ENCODE data around the gene KLHL18. TPM values are rescaled to one million over a fixed set of nuclear protein-coding genes. Genes with fewer than 3 reads are reported as not detected.
A peak's percentile ranks its signal among the peaks of the same experiment; 100 is the strongest.

KLHL18 gene
- total RNA-seq, 1 experiment from 2014 or later: 36.6 TPM

- BruUV-seq (replicated peaks): no TSS peak
- H3K36me3 Mint-ChIP-seq (ENCODE audit: insufficient read depth, unreplicated experiment): peaks cover 17% of the 10 kb centered on the region
These were observed 96.1 kb downstream of the KLHL18 start for GRCh38 chr3:47378869-47379268.

GRCh38 chr3:47379411-47379899 lies 96.7 kb downstream of the KLHL18 start:
- peaks cover 27% of the 10 kb centered on the region for H3K4me1 Mint-ChIP-seq (ENCODE audit: insufficient read depth, unreplicated experiment)
- ChIA-PET POLR2A (interaction anchor here (0.7 to 2.0 kb wide), 6 partner anchors 12 to 403 kb away, joined by 3 to 12 read pairs (median 8); partner anchors contain the start of genes CCDC12, SCAP and SETD2), CTCF (interaction anchor here (1.3 kb wide), 1 partner anchor 674 kb away, joined by 3 read pairs; no protein-coding TSS in a partner anchor)
- DNase-seq (ENCODE audit: unreplicated experiment): no peak
- no peak for TF ChIP-seq CTCF (IDR thresholded peaks at IDR 0.05; ENCODE audit: unreplicated experiment)
- peak overlapping the region; percentile 99 for H3K27ac Mint-ChIP-seq (ENCODE audit: low read depth, unreplicated experiment)
- H3K4me3 Mint-ChIP-seq (ENCODE audit: unreplicated experiment): peak overlapping the region; percentile 97
- no peaks in the 10 kb centered on the region for H3K27me3 Mint-ChIP-seq (ENCODE audit: insufficient read depth, unreplicated experiment)
- intact Hi-C loops (cut with micrococcal nuclease): no loop called here
- peaks cover 17% of the 10 kb centered on the region for H3K36me3 Mint-ChIP-seq (ENCODE audit: insufficient read depth, unreplicated experiment)
- no peaks in the 10 kb centered on the region for H3K9me3 Mint-ChIP-seq (ENCODE audit: unreplicated experiment)
- BruUV-seq (replicated peaks): no TSS peak

More at GRCh38 chr3:47378869-47379268, 96.1 kb downstream of the KLHL18 start:
- ChIA-PET CTCF (no interaction called here), POLR2A (interaction anchor here (0.7 to 0.8 kb wide), 2 partner anchors 77 to 214 kb away, joined by 3 to 5 read pairs; partner anchors contain the start of gene SETD2)
- no peaks in the 10 kb centered on the region for H3K9me3 Mint-ChIP-seq (ENCODE audit: unreplicated experiment)
- no peaks in the 10 kb centered on the region for H3K27me3 Mint-ChIP-seq (ENCODE audit: insufficient read depth, unreplicated experiment)
- no peak for DNase-seq (ENCODE audit: unreplicated experiment)
- no peak overlapping the region for H3K27ac Mint-ChIP-seq (ENCODE audit: low read depth, unreplicated experiment)
- no peak for TF ChIP-seq CTCF (IDR thresholded peaks at IDR 0.05; ENCODE audit: unreplicated experiment)
- intact Hi-C loops (cut with micrococcal nuclease): no loop called here
- H3K4me3 Mint-ChIP-seq (ENCODE audit: unreplicated experiment): no peak overlapping the region
- peaks cover 27% of the 10 kb centered on the region for H3K4me1 Mint-ChIP-seq (ENCODE audit: insufficient read depth, unreplicated experiment)

- intact Hi-C loops (cut with micrococcal nuclease): loop anchor here (1.0 to 5.0 kb wide), 2 partner anchors 20 to 98 kb away; partner anchors contain the start of genes KIF9 and KLHL18
- H3K27me3 Mint-ChIP-seq (ENCODE audit: insufficient read depth, unreplicated experiment): no peaks in the 10 kb centered on the region
- H3K9me3 Mint-ChIP-seq (ENCODE audit: unreplicated experiment): no peaks in the 10 kb centered on the region
- ChIA-PET CTCF (interaction anchor here (0.7 to 1.3 kb wide), 5 partner anchors 8 to 675 kb away, joined by 3 to 6 read pairs (median 3); no protein-coding TSS in a partner anchor), POLR2A (interaction anchor here (0.6 to 2.0 kb wide), 33 partner anchors 9 to 948 kb away, joined by 3 to 13 read pairs (median 4); partner anchors contain the start of genes ALS2CL, CCDC12, DHX30 and KIF9)
- peaks cover 17% of the 10 kb centered on the region for H3K36me3 Mint-ChIP-seq (ENCODE audit: insufficient read depth, unreplicated experiment)
- no peak for TF ChIP-seq CTCF (IDR thresholded peaks at IDR 0.05; ENCODE audit: unreplicated experiment)
- BruUV-seq (replicated peaks): no TSS peak
- H3K27ac Mint-ChIP-seq (ENCODE audit: low read depth, unreplicated experiment): peak overlapping the region; percentile 99
- H3K4me1 Mint-ChIP-seq (ENCODE audit: insufficient read depth, unreplicated experiment): peaks cover 27% of the 10 kb centered on the region
- DNase-seq (ENCODE audit: unreplicated experiment): no peak
- peak overlapping the region; percentile 97 for H3K4me3 Mint-ChIP-seq (ENCODE audit: unreplicated experiment)
These were observed 97.4 kb downstream of the KLHL18 start for GRCh38 chr3:47380026-47380600.

- H3K36me3 Mint-ChIP-seq (ENCODE audit: insufficient read depth, unreplicated experiment): peaks cover 17% of the 10 kb centered on the region
- no peaks in the 10 kb centered on the region for H3K9me3 Mint-ChIP-seq (ENCODE audit: unreplicated experiment)
- POLR2A ChIA-PET: interaction anchor here (0.6 to 2.0 kb wide), 36 partner anchors 8 to 948 kb away, joined by 3 to 13 read pairs (median 4); partner anchors contain the start of genes ALS2CL, CCDC12, DHX30 and KIF9
- H3K4me3 Mint-ChIP-seq (ENCODE audit: unreplicated experiment): peak within 1 kb of the TSS; percentile 97
- H3K27ac Mint-ChIP-seq (ENCODE audit: low read depth, unreplicated experiment): peak within 1 kb of the TSS; percentile 99
- intact Hi-C loops (cut with micrococcal nuclease): loop anchor here (1.0 to 5.0 kb wide), 2 partner anchors 20 to 98 kb away; partner anchors contain the start of genes KIF9 and KLHL18
- TF ChIP-seq CTCF (IDR thresholded peaks at IDR 0.05; ENCODE audit: unreplicated experiment): no peak
- BruUV-seq (replicated peaks): no TSS peak
- DNase-seq (ENCODE audit: unreplicated experiment): peak; percentile 99
- no peaks in the 10 kb centered on the region for H3K27me3 Mint-ChIP-seq (ENCODE audit: insufficient read depth, unreplicated experiment)
- H3K4me1 Mint-ChIP-seq (ENCODE audit: insufficient read depth, unreplicated experiment): peaks cover 31% of the 10 kb centered on the region
- CTCF ChIA-PET: interaction anchor here (0.6 to 1.3 kb wide), 6 partner anchors 9 to 676 kb away, joined by 3 to 6 read pairs (median 3); no protein-coding TSS in a partner anchor
These were observed 98.0 kb downstream of the KLHL18 start, which contains the start of gene PTPN23 for GRCh38 chr3:47380601-47381316. Gene PTPN23, plus strand, starts transcription at chr3:47381021. Its CDS starts 76 bp downstream, at chr3:47381097.

Measured in MCF 10A (cell line).